Mesendoderm (in vitro differentiated cells): ENCODE measurements around the gene GADD45G.

Source experiments
- DNase-seq: peaks from one replicate; pipeline ENCODE4 v3.0.0; 2013
- H2AK5ac ChIP-seq: 2 replicates; pipeline ENCODE4 v1.6.1; 2013; ENCODE audit warnings: low read length, inconsistent platforms
- H2BK120ac ChIP-seq: 2 replicates; pipeline ENCODE4 v1.6.1; 2013; ENCODE audit warnings: low read depth, mild to moderate bottlenecking, low read length, moderate library complexity, mixed read lengths
- H2BK15ac ChIP-seq: replicated peaks from 2 replicates; pipeline ENCODE4 v1.6.1; 2013; ENCODE audit warnings: low read depth, mild to moderate bottlenecking, moderate library complexity
- H2BK5ac ChIP-seq: 2 replicates; pipeline ENCODE4 v1.6.1; 2013; ENCODE audit warnings: low read length, inconsistent platforms
- H3K18ac ChIP-seq: 2 replicates; pipeline ENCODE4 v1.6.1; 2013; ENCODE audit warnings: mild to moderate bottlenecking, low read length, mixed read lengths
- H3K23ac ChIP-seq: one replicate; pipeline ENCODE4 v1.6.1; 2013; ENCODE audit warnings: low read length
- H3K27ac ChIP-seq: 2 replicates; pipeline ENCODE4 v1.5.1; 2013; ENCODE audit warnings: low read depth, mild to moderate bottlenecking, inconsistent platforms, low read length, moderate library complexity
- H3K27me3 ChIP-seq: 2 replicates; pipeline ENCODE4 v1.6.1; 2013; ENCODE audit warnings: low read length, control low read depth, mild to moderate bottlenecking, inconsistent platforms; ENCODE audit not compliant: insufficient read depth, poor library complexity
- H3K36me3 ChIP-seq: 2 replicates; pipeline ENCODE4 v1.6.1; 2013; ENCODE audit warnings: low read length, inconsistent platforms; ENCODE audit not compliant: control insufficient read depth, insufficient read depth
- H3K4ac ChIP-seq: one replicate; pipeline ENCODE4 v1.6.1; 2013; ENCODE audit warnings: low read depth, mild to moderate bottlenecking, low read length, moderate library complexity
- H3K4me1 ChIP-seq: 2 replicates; pipeline ENCODE4 v1.6.1; 2013; ENCODE audit warnings: low read depth, low read length, inconsistent platforms; ENCODE audit not compliant: control insufficient read depth
- H3K4me2 ChIP-seq: 2 replicates; pipeline ENCODE4 v1.6.1; 2013; ENCODE audit warnings: low read length
- H3K4me3 ChIP-seq: 2 replicates; pipeline ENCODE4 v1.5.1; 2013; ENCODE audit warnings: mild to moderate bottlenecking, low read length
- H3K56ac ChIP-seq: one replicate; pipeline ENCODE4 v1.6.1; 2013; ENCODE audit warnings: low read length
- H3K79me1 ChIP-seq: 2 replicates; pipeline ENCODE4 v1.6.1; 2013; ENCODE audit warnings: low read length, inconsistent platforms
- H3K79me2 ChIP-seq: 2 replicates; pipeline ENCODE4 v1.6.1; 2013; ENCODE audit warnings: mild to moderate bottlenecking, low read length; ENCODE audit not compliant: control insufficient read depth, insufficient read depth
- H3K9ac ChIP-seq: 2 replicates; pipeline ENCODE4 v1.6.1; 2013; ENCODE audit warnings: low read length, inconsistent platforms
- H4K5ac ChIP-seq: one replicate; pipeline ENCODE4 v1.6.1; 2013; ENCODE audit warnings: low read length
- H4K8ac ChIP-seq: one replicate; pipeline ENCODE4 v1.6.1; 2013; ENCODE audit warnings: low read depth, mild to moderate bottlenecking, control low read depth, low read length, moderate library complexity
- WGBS: extraction: QIAGEN DNeasy Blood & Tissue Kit; methylation state at CpG from one replicate; pipeline ENCODE4 v1.1.7; 2013; ENCODE audit warnings: low lambda C conversion rate, missing lambda C conversion rate; ENCODE audit not compliant: insufficient coverage; ENCODE audit errors: extremely low coverage; 5-methylcytosine and 5-hydroxymethylcytosine counted together

GADD45G gene

DNA sequence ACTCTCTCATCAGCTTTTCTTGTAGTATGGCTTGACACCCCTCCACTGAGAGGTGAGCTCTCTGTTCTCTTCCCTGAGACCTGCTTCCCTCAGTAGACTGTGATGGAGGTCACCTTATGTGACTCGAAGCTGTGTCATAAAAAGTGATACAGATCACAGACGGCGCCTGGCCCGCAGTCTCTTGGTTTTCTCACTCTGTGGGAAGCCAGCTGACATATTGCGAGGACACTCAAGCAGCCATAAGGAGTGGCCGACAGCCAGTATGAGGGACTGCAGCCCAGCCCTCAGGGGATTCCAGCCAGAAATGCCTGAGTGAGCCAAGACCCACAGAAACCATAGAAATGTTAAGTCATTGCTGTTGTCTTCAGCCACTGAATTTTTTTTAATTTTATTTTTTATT lies 38.0 kb downstream of the GADD45G start:
- Histone ChIP-seq H3K79me2 (no peaks in the 10 kb centered on the region), H3K36me3 (no peaks in the 10 kb centered on the region), H3K56ac (no peak overlapping the region), H4K8ac (no peak overlapping the region), H3K9ac (no peak overlapping the region), H3K4ac (no peak overlapping the region), H3K4me2 (no peak overlapping the region), H3K27ac (no peak overlapping the region), H3K18ac (no peak overlapping the region), H3K27me3 (no peaks in the 10 kb centered on the region), H3K4me1 (peaks cover 4% of the 10 kb centered on the region), H2AK5ac (no peak overlapping the region), H2BK15ac (no peak overlapping the region), H3K23ac (no peak overlapping the region), H2BK5ac (no peak overlapping the region), H2BK120ac (no peak overlapping the region), H3K4me3 (no peak overlapping the region), H4K5ac (no peak overlapping the region), H3K79me1 (no peaks in the 10 kb centered on the region)
- no CpG with 5 or more reads among the region's 6 CpGs for WGBS
- DNase-seq, result peak; percentile 34

DNA sequence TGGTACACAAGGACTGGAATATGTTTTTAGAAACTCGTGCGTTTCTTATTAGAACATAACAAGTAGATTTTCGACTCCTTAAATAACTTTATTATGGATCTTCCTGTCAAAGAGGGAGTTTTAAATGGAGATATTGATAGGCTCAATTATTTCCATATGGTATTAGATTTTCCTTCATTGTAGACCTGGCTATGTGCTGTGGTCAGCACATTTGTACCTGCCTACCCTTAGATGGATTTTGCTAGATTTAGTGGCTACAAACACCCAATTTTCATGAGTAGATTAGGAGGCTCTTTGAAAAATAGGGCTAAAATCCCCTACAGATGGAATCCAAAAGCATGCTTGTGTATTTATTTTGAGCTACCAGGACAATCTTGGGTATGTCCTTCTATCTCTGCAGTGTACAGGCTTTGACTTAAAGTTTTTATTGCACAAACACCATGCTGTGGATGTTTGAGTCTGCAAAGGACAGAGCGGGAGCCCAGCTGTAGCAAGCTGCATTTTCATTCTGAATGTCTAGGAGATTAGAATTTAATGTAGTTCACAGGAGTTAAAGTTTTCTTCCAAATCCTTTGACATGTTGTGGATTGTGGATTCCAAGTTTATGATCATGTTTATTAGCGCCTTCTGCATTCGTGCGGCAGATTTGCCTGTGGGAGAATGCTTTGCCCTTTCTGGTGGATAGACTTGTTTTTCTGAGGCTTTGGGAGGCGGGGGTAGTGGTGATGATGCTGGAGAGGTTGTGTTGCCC lies 41.6 kb downstream of the GADD45G start:
- no peaks in the 10 kb centered on the region for H3K27me3 ChIP-seq
- no CpG with 5 or more reads among the region's 8 CpGs for WGBS

DNA sequence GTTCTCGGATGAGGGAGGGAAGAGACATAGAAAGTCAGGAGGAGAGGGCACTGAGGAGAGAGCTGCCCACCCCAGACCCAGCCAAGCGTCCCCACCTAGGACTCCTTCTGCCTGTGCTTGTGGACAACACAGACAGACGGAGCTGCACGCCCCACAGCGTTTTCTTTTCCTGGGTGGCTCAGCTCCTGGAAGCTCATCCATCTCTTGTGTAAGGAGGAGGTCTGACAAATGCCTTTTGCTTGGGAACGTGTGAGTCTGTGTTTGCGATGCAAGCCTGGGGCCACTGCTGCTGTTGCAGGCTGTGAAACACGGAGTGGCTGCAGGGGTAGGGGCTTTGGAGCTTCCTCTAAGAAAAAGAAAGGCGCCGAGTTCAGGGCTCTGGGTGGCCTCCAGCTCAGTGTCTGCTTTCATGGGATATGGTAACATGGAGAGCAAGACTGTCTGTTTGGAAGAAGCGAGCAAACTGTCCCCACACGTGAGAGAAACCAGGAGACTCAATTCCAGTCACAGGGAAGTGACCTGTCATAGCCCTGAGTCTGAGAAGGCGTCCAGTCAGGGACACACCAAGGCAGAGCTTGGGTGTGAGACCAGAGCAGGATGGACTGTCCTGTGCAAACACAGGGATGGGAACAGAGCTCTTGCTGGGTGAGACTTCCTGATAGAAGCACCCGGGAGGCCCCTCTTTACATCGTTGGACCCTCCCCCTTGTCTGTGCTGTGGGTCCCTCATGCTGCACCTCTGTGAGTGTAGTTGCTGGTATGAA lies 42.7 kb downstream of the GADD45G start:
- no peak overlapping the region for H3K4me3 ChIP-seq
- no peak overlapping the region for H2AK5ac ChIP-seq
- no peak overlapping the region for H4K5ac ChIP-seq
- H3K18ac ChIP-seq, result no peak overlapping the region
- no peaks in the 10 kb centered on the region for H3K79me1 ChIP-seq
- no peak overlapping the region for H2BK120ac ChIP-seq
- no peak overlapping the region for H3K23ac ChIP-seq
- no peak overlapping the region for H3K9ac ChIP-seq
- no peak overlapping the region for H2BK15ac ChIP-seq
- H3K27me3 ChIP-seq, result no peaks in the 10 kb centered on the region
- no peak overlapping the region for H2BK5ac ChIP-seq
- no peak overlapping the region for H3K27ac ChIP-seq
- WGBS, result no CpG with 5 or more reads among the region's 15 CpGs
- no peaks in the 10 kb centered on the region for H3K79me2 ChIP-seq
- DNase-seq, result no peak
- H3K56ac ChIP-seq, result no peak overlapping the region
- no peak overlapping the region for H4K8ac ChIP-seq
- no peaks in the 10 kb centered on the region for H3K4me1 ChIP-seq
- H3K4me2 ChIP-seq, result no peak overlapping the region
- no peaks in the 10 kb centered on the region for H3K36me3 ChIP-seq
- no peak overlapping the region for H3K4ac ChIP-seq

More for the DNA sequence above, 41.6 kb downstream of the GADD45G start:
- Histone ChIP-seq H4K5ac (no peak overlapping the region), H2BK120ac (no peak overlapping the region), H3K79me2 (no peaks in the 10 kb centered on the region), H3K4me1 (peaks cover 4% of the 10 kb centered on the region), H3K4ac (no peak overlapping the region), H3K4me2 (no peak overlapping the region), H2BK15ac (no peak overlapping the region), H4K8ac (no peak overlapping the region), H2BK5ac (no peak overlapping the region), H3K9ac (no peak overlapping the region), H2AK5ac (no peak overlapping the region), H3K23ac (no peak overlapping the region), H3K18ac (no peak overlapping the region), H3K4me3 (no peak overlapping the region), H3K56ac (no peak overlapping the region), H3K27ac (no peak overlapping the region), H3K79me1 (no peaks in the 10 kb centered on the region), H3K36me3 (no peaks in the 10 kb centered on the region)
- no peak for DNase-seq

DNA sequence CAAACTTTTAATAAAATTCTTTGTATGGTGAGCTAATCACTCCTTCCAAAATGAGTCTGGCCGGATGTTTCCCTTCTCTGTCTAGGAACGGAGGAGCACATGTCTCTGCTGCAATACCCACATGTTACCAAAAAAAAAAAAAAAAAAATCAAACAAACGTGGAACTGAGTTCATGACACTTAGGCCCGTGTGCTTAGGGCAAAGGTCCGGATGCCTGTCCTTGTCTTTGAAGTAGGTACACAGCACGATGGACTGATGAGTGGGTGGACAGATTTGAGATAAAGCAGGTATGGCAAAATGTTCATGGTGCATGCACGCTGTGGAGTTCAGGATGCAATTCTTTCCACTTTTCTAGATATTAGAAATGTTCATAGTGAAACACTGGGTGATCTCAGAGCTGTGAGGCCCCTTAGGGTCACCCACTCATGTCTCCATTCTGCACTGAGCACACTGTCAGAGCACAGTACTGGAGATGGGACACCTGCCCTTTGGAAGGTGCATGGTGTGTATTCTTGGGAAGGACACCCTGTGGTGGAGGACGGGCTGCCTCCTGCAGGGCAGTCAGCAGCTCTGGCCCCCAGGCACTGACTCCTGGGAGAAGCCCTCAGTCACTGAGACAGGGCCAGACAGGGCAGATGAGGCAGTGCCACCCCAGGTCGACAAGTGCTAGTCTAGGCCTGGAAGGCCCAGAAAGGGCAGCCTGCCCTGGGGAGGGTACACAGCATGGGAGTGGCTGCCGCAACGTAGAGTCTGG lies 43.6 kb downstream of the GADD45G start:
- Histone ChIP-seq H2BK15ac (no peak overlapping the region), H3K4me3 (no peak overlapping the region), H3K36me3 (no peaks in the 10 kb centered on the region), H4K5ac (no peak overlapping the region), H3K23ac (no peak overlapping the region), H3K27ac (no peak overlapping the region), H3K4me1 (no peaks in the 10 kb centered on the region), H3K4ac (no peak overlapping the region), H2BK5ac (no peak overlapping the region), H3K4me2 (no peak overlapping the region), H3K79me2 (no peaks in the 10 kb centered on the region), H3K27me3 (no peaks in the 10 kb centered on the region), H4K8ac (no peak overlapping the region), H3K56ac (no peak overlapping the region), H2AK5ac (no peak overlapping the region), H3K79me1 (no peaks in the 10 kb centered on the region), H3K9ac (no peak overlapping the region), H3K18ac (no peak overlapping the region), H2BK120ac (no peak overlapping the region)
- no CpG with 5 or more reads among the region's 11 CpGs for WGBS
- no peak for DNase-seq

DNA sequence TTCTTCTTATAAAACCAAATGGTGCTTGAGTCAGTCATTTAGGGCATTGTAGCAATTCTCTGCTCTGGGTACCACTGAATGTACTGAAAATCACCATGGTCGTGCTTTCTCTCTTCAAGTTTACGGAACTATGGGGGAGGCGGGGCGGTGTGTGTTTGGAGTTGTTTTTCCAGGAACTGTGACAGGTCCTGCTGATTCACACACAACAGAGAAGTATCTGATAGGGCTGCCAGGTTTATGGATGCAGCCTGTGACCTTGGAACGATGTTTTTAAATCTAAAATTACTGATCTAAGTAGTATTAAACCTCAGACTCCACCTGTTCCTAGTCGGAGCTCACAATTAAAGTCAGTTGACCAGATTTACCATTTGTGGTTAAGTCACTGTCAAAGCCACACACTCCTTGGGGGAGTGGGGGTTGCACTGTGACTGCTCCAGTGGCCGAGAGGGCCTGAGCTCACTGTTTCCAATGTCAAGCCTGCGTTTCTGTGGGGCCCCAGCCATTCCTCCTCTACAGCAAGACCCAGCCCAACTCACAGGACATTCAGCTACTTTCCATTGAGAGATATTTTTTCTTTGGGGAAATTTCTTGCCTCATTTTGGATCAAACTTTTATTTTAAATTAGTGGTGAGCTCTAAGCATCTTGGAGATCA lies 44.4 kb downstream of the GADD45G start:
- Histone ChIP-seq H2BK120ac (no peak overlapping the region), H3K4me2 (no peak overlapping the region), H4K8ac (no peak overlapping the region), H3K79me2 (no peaks in the 10 kb centered on the region), H2BK5ac (no peak overlapping the region), H3K4me3 (no peak overlapping the region), H3K36me3 (no peaks in the 10 kb centered on the region), H4K5ac (no peak overlapping the region), H3K27me3 (no peaks in the 10 kb centered on the region), H3K9ac (no peak overlapping the region), H3K18ac (no peak overlapping the region), H3K79me1 (no peaks in the 10 kb centered on the region), H3K56ac (no peak overlapping the region), H3K27ac (no peak overlapping the region), H3K4me1 (no peaks in the 10 kb centered on the region), H2AK5ac (no peak overlapping the region), H3K4ac (no peak overlapping the region), H2BK15ac (no peak overlapping the region), H3K23ac (no peak overlapping the region)
- WGBS, result no CpG with 5 or more reads among the region's 8 CpGs
- DNase-seq, result no peak
